GM12864 (cell line): ENCODE results near the gene ARHGDIB.

Source experiments
- DNase-seq: peaks from one replicate; pipeline ENCODE4 v3.0.0-alpha.2; 2011; ENCODE audit warnings: low read depth
- H3K4me3 ChIP-seq: 2 replicates; pipeline ENCODE4 v1.5.1; 2011; ENCODE audit warnings: mild to moderate bottlenecking, low read depth, low read length, control low read depth
- CTCF ChIP-seq: IDR thresholded peaks from 2 replicates; pipeline ENCODE4 v1.5.1; 2011; ENCODE audit warnings: low read depth, mild to moderate bottlenecking, moderate library complexity, low read length, control low read depth, inconsistent platforms; ENCODE audit errors: missing control alignments

The ARHGDIB gene

GRCh38 chr12:14928931-14929330 lies 32.5 kb downstream of the ARHGDIB start:
- TF ChIP-seq CTCF, result no peak
- no peak overlapping the region for H3K4me3 ChIP-seq
- no peak for DNase-seq

GRCh38 chr12:14927267-14927666 lies 34.1 kb downstream of the ARHGDIB start:
- no peak for DNase-seq
- no peak overlapping the region for H3K4me3 ChIP-seq
- TF ChIP-seq CTCF, result no peak

- TF ChIP-seq CTCF, result no peak
- DNase-seq, result no peak
- no peak overlapping the region for H3K4me3 ChIP-seq
Observed at GRCh38 chr12:14924541-14924940, 36.9 kb downstream of the ARHGDIB start.

- no peak for TF ChIP-seq CTCF
- no peak for DNase-seq
- no peak overlapping the region for H3K4me3 ChIP-seq
Observed at GRCh38 chr12:14923944-14924343, 37.5 kb downstream of the ARHGDIB start.

GRCh38 chr12:14921218-14921617 lies 40.2 kb downstream of the ARHGDIB start:
- DNase-seq, result no peak
- TF ChIP-seq CTCF, result no peak
- no peak overlapping the region for H3K4me3 ChIP-seq

- H3K4me3 ChIP-seq, result no peak overlapping the region
- TF ChIP-seq CTCF, result no peak
- DNase-seq, result no peak
Observed at GRCh38 chr12:14920475-14921126, 40.8 kb downstream of the ARHGDIB start.

- H3K4me3 ChIP-seq, result no peak overlapping the region
- TF ChIP-seq CTCF, result no peak
- no peak for DNase-seq
Observed at GRCh38 chr12:14919455-14919854, 41.9 kb downstream of the ARHGDIB start.
